Measurements from ENCODE around the gene UMAD1.

The UMAD1 gene

DNA sequence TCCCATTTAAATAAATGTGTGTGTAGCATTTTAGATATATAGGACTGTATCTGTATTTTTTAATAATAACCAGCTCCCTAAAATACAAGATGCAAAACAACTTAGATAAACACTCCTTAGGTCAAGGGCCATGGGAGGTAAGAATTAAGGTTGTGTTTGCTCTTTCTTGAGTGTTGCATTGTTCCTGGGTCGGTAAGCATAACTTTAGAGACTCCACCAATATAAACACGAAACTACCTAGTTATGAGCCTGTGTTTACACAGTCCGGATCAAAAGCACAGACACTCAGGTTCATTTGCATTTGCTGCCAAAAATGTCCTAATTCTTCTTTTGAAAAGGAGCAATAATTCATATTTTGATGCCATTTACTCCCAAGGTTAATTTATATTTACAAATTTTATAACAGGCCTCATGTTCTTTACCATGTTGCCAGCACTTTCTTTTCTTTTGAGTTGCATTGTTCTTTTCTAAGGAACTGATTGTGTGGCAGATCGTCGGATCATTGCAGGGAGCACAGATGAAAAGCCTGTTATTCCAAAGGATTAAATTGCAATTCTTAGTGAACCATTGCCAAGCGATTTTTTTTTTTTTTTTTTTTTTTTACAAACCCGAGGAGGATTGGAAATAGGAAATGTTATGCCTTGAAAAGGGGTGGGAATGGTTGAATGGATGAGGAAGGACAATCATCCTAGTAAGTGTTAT, 282.3 kb downstream of the UMAD1 start:
- no peak for DNase-seq (ENCODE audit: low spot score)

DNA sequence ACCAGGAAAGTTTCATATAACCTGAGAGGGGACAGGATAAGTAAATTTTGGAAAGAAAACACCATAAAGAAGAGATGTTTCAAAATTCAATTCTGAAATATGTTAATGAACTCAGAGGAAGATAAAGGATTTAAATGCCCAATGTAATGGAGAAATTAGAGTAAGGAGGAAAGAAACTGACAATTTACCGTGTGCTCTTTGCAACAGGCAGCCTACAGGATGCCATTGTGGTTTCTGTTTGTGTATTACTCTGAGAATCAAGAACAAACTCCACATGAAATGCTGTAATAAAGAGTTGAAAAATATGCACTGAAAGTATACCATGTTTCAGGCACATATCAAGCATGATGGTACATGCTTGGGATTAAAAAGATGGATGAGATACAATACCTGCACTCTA, 283.3 kb downstream of the UMAD1 start:
- no peak for DNase-seq (ENCODE audit: low spot score)

DNA sequence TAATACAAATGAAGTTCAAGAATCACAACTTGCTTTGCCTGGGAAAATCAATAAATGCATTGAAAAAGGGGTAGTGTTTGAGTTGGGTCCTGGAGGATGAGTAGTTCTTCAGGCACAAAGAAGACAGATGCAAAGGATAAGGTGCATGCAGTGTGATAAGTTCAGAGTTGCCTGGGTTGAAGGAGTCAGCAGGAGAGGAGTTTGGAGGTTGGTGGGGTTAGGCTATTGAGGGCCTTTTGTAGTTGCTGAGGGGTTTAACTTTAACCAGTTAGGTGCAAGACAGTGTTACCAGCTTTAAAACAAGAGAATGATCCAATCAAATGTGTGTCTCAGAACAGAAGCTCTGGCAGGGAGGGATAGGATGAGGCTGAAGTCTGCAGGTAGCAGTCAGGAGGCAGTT, 283.8 kb downstream of the UMAD1 start:
- DNase-seq (ENCODE audit: low spot score), result no peak

Data from left forelimb (tissue), 1 donor.